HG02943 (cell line): ENCODE data around the gene ZNF701.
"Not testable (repeated sequence)": the region's sequence is repeated elsewhere in the genome, so short reads cannot be mapped to it uniquely, and the experiment has no call there.

ENCODE experiments used
- ATAC-seq: cut with Tn5 transposase; IDR thresholded peaks from one replicate; pipeline ENCODE4 v1.9.1; 2021; ENCODE audit warnings: mild to moderate bottlenecking, low read depth, moderate library complexity; ENCODE audit not compliant: unreplicated experiment

ZNF701 gene

GRCh38 chr19:52561611-52562010, 8.5 kb upstream of the ZNF701 start:
- not testable (repeated sequence) for ATAC-seq

- ATAC-seq: no peak
Measured at GRCh38 chr19:52566121-52566520, 4.0 kb upstream of the ZNF701 start.

GRCh38 chr19:52566588-52566987, 3.5 kb upstream of the ZNF701 start:
- no peak for ATAC-seq

- no peak for ATAC-seq
Measured at GRCh38 chr19:52567921-52568320, 2.2 kb upstream of the ZNF701 start.

- not testable (repeated sequence) for ATAC-seq
Measured at GRCh38 chr19:52569638-52569999, 468 bp upstream of the ZNF701 start.

GRCh38 chr19:52584736-52585440, 14.8 kb downstream of the ZNF701 start:
- ATAC-seq: no peak

GRCh38 chr19:52585604-52586003, 15.5 kb downstream of the ZNF701 start:
- no peak for ATAC-seq

- ATAC-seq: no peak
Measured at GRCh38 chr19:52590728-52591127, 20.6 kb downstream of the ZNF701 start.

GRCh38 chr19:52592301-52592700, 22.2 kb downstream of the ZNF701 start:
- no peak for ATAC-seq

- not testable (repeated sequence) for ATAC-seq
Measured at GRCh38 chr19:52593441-52593840, 23.4 kb downstream of the ZNF701 start.

GRCh38 chr19:52599241-52599640, 29.2 kb downstream of the ZNF701 start:
- no peak for ATAC-seq

GRCh38 chr19:52600639-52601024, 30.5 kb downstream of the ZNF701 start:
- no peak for ATAC-seq

GRCh38 chr19:52601025-52601973, 31.2 kb downstream of the ZNF701 start:
- peak; percentile 88 for ATAC-seq

- not testable (repeated sequence) for ATAC-seq
Measured at GRCh38 chr19:52601974-52602366, 31.9 kb downstream of the ZNF701 start.

GRCh38 chr19:52602941-52603340, 32.9 kb downstream of the ZNF701 start:
- no peak for ATAC-seq

- no peak for ATAC-seq
Measured at GRCh38 chr19:52603558-52604207, 33.6 kb downstream of the ZNF701 start.

- no peak for ATAC-seq
Measured at GRCh38 chr19:52613299-52613906, 43.3 kb downstream of the ZNF701 start.

GRCh38 chr19:52621376-52621775, 51.3 kb downstream of the ZNF701 start:
- ATAC-seq: no peak

- no peak for ATAC-seq
Measured at GRCh38 chr19:52622261-52622660, 52.2 kb downstream of the ZNF701 start.

- no peak for ATAC-seq
Measured at GRCh38 chr19:52626915-52627314, 56.8 kb downstream of the ZNF701 start.

- not testable (repeated sequence) for ATAC-seq
Measured at GRCh38 chr19:52627441-52627840, 57.4 kb downstream of the ZNF701 start.
